Activated CD8-positive, alpha-beta T cell treated with anti-CD3 and anti-CD28 coated beads for 36 hours (primary cell): ENCODE measurements around the gene GCLC. TPM values are rescaled to one million over a fixed set of nuclear protein-coding genes. Genes with fewer than 3 reads are reported as not detected.
"Not testable (repeated sequence)": the region's sequence is repeated elsewhere in the genome, so short reads cannot be mapped to it uniquely, and the experiment has no call there.

ENCODE experiments used
- ATAC-seq: fragments of 200-7000 bp; cut with Tn5 transposase; one replicate; pipeline ENCODE4 v1.10.0; 2021; ENCODE audit warnings: mild to moderate bottlenecking, moderate library complexity
- CTCF ChIA-PET: fragments of 350-600 bp; sonication (Branson Sonifier 250); formaldehyde crosslinking; loops from one replicate; lab custom pipeline; 2021; ENCODE audit warnings: antibody characterized with exemption; lab: Charles Lee
- POLR2A ChIA-PET: fragments of 350-600 bp; sonication (Branson Sonifier 250); formaldehyde crosslinking; loops from one replicate; lab custom pipeline; 2021; ENCODE audit warnings: antibody characterized with exemption; lab: Charles Lee
- DNase-seq: peaks from one replicate; pipeline ENCODE4 v3.0.0-alpha.2; 2020
- H3K27ac Mint-ChIP-seq: one replicate; pipeline ENCODE4 v1.8.0; 2021; ENCODE audit warnings: mild to moderate bottlenecking, mixed read lengths
- H3K27me3 Mint-ChIP-seq: one replicate; pipeline ENCODE4 v1.8.0; 2021; ENCODE audit warnings: mixed read lengths
- H3K36me3 Mint-ChIP-seq: one replicate; pipeline ENCODE4 v1.8.0; 2021; ENCODE audit warnings: low read depth, mixed read lengths
- H3K4me1 Mint-ChIP-seq: one replicate; pipeline ENCODE4 v1.8.0; 2021; ENCODE audit warnings: low read depth, mixed read lengths
- H3K4me3 Mint-ChIP-seq: one replicate; pipeline ENCODE4 v1.8.0; 2021; ENCODE audit warnings: mild to moderate bottlenecking, moderate library complexity, mixed read lengths
- H3K9me3 Mint-ChIP-seq: one replicate; pipeline ENCODE4 v1.8.0; 2021; ENCODE audit warnings: mixed read lengths
- CTCF ChIP-seq: fragments of 200-600 bp; IDR thresholded peaks from one replicate; pipeline ENCODE4 v1.8.0; 2022; ENCODE audit warnings: antibody characterized with exemption, mild to moderate bottlenecking
- intact Hi-C: fragments of 100-400 bp; cut with micrococcal nuclease; formaldehyde crosslinking; loops from one replicate; pipeline ENCODE4 v1.10.0; 2022
- total RNA-seq, 2 experiments: library from RNA; stranded (reverse); gene quantifications; one replicate each; pipeline ENCODE4 v1.2.3, GENCODE V29; 2021

GCLC gene
- total RNA-seq, 2 experiments from 2014 or later, result 17.0 to 18.6 TPM

DNA sequence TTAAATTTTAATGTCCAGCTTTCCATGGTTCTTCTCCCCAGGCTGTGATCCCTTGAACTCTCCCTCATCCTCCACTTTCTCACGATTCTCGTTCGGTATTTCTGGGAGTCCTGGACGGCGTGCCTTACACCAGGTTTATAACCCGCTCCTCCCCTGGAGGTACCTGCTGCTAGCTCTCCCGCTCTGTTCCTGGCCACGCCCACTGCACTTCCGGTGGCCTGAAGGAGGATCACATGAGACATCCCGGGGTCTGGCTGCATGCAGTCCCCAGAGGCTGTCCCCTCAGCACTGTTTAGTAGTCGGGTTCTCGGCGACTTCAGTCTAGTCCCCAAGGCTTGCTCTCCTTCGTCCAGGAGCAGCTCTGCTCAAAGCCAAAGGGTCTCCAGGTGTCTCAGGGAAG lies 28.4 kb upstream of the GCLC start:
- H3K4me3 Mint-ChIP-seq, result no peak overlapping the region
- no peak for TF ChIP-seq CTCF
- H3K36me3 Mint-ChIP-seq, result no peaks in the 10 kb centered on the region
- H3K4me1 Mint-ChIP-seq, result no peaks in the 10 kb centered on the region
- H3K9me3 Mint-ChIP-seq, result no peaks in the 10 kb centered on the region
- ChIA-PET CTCF (no interaction called here), POLR2A (no interaction called here)
- peaks cover 4% of the 10 kb centered on the region for H3K27me3 Mint-ChIP-seq
- DNase-seq (no peak), ATAC-seq (no peak)
- intact Hi-C loops, result no loop called here
- no peak overlapping the region for H3K27ac Mint-ChIP-seq

DNA sequence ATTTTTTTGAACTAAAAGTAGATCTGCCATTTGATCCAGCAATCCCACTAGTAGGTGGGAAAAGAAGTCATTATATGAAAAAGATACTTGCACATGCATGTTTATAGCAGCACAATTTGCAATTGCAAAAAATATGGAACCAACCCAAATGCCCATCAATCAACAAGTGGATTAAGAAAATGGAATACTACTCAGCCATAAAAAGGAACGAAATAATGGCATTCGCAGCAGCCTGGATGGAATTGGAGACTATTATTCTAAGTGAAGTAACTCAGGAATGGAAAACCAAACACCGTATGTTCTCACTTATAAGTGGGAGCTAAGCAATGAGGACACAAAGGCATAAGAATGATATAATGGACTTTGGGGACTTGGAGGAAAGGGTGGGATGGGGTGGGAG lies 27.5 kb upstream of the GCLC start:
- H3K9me3 Mint-ChIP-seq, ATAC-seq, DNase-seq: not testable (repeated sequence)

GRCh38 chr6:53568776-53569616 lies 24.1 kb upstream of the GCLC start:
- H3K9me3 Mint-ChIP-seq, result no peaks in the 10 kb centered on the region
- no peaks in the 10 kb centered on the region for H3K4me1 Mint-ChIP-seq
- DNase-seq (no peak), ATAC-seq (no peak)
- no peak for TF ChIP-seq CTCF
- H3K36me3 Mint-ChIP-seq, result no peaks in the 10 kb centered on the region
- H3K27me3 Mint-ChIP-seq, result peaks cover 10% of the 10 kb centered on the region
- CTCF ChIA-PET, result interaction anchor here (1.2 kb wide), 1 partner anchor 82 kb away, joined by 3 read pairs; no protein-coding TSS in a partner anchor
- POLR2A ChIA-PET, result no interaction called here
- H3K4me3 Mint-ChIP-seq, result no peak overlapping the region
- H3K27ac Mint-ChIP-seq, result no peak overlapping the region
- intact Hi-C loops, result no loop called here

More for the DNA sequence above, 27.5 kb upstream of the GCLC start:
- H3K36me3 Mint-ChIP-seq, H3K27me3 Mint-ChIP-seq, POLR2A ChIA-PET, intact Hi-C loops, H3K27ac Mint-ChIP-seq, CTCF ChIA-PET, H3K4me3 Mint-ChIP-seq, H3K4me1 Mint-ChIP-seq: not testable (repeated sequence)

DNA sequence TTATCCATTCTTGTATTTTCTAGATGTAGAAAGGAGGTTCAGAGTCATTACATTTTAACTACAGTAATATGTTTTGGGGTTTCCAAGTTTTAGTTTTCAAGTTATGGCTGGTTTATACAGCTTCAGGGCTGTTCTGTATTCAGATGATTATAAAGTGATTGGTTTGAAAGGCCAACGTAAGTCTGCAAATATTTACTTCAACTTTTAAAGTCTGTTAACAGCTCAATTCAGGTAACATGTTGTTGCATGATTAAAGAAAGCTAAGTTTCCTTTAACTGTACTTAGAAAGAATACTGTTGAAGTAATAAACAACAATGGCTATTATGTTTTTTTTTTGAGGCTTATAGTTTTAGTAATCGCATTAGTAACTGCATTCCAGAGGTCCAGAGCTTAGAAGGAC lies 22.8 kb upstream of the GCLC start:
- no peak for ATAC-seq
- Mint-ChIP-seq H3K27me3 (peaks cover 10% of the 10 kb centered on the region), H3K9me3 (no peaks in the 10 kb centered on the region), H3K36me3 (no peaks in the 10 kb centered on the region), H3K4me3 (no peak overlapping the region), H3K4me1 (no peaks in the 10 kb centered on the region), H3K27ac (no peak overlapping the region)
- ChIA-PET POLR2A (no interaction called here), CTCF (interaction anchor here (0.7 to 1.0 kb wide), 2 partner anchors 95 to 352 kb away, joined by 3 read pairs; no protein-coding TSS in a partner anchor)
- intact Hi-C loops, result no loop called here
- DNase-seq, result no peak
- TF ChIP-seq CTCF, result no peak

GRCh38 chr6:53566755-53567154 lies 21.9 kb upstream of the GCLC start:
- POLR2A ChIA-PET, result no interaction called here
- CTCF ChIA-PET, result no interaction called here

More at GRCh38 chr6:53566755-53567154, 21.9 kb upstream of the GCLC start:
- intact Hi-C loops, result no loop called here
- Mint-ChIP-seq H3K9me3 (no peaks in the 10 kb centered on the region), H3K27me3 (peaks cover 8% of the 10 kb centered on the region), H3K36me3 (no peaks in the 10 kb centered on the region), H3K4me1 (no peaks in the 10 kb centered on the region), H3K4me3 (no peak overlapping the region), H3K27ac (no peak overlapping the region)
- ATAC-seq, result no peak
- no peak for TF ChIP-seq CTCF
- DNase-seq, result no peak
